AG10803 (cell line): ENCODE data around the gene WDR45B.
A peak's percentile ranks its signal among the peaks of the same experiment; 100 is the strongest.

Experiments
- DNase-seq: peaks from one replicate; pipeline ENCODE4 v3.0.0; 2010; ENCODE audit warnings: low read depth
- H3K4me3 ChIP-seq: 2 replicates; pipeline ENCODE4 v1.5.1; 2011; ENCODE audit warnings: mild to moderate bottlenecking, low read length, control low read depth
- TF ChIP-seq, protein P1 (sequence below): conservative IDR thresholded peaks from 2 replicates; pipeline ENCODE4 v1.5.1; 2011; ENCODE audit warnings: mild to moderate bottlenecking, low read length, control low read depth, inconsistent platforms

WDR45B gene

DNA sequence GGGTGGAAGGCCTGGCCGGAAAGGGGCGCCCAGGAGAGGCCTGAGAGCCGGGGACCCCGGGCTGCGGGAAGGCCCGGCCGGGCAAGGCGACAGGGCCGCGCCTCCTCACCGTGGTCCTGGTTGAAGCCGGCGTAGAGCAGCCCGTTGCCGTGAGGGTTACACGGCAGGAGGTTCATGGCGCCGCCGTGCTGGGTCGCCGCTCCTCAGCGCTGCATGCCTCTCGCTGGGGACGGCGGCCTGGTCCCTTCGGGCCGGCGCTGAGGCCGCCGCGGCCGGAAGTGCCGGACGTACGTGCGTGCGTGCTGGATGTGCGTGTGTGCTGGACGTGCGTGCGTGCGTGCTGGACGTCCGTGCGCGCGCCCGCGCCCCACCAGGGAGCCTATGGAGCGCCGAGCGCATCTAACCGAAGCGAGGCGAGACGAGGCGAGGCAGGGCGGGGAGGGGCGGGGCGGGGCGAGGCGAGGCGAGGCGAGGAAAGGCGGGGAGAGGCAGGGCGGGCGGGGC, at the start of gene WDR45B:
Gene WDR45B, minus strand, starts transcription at position 280 of the 504 bp plus-strand sequence. Its CDS starts 104 bp downstream, at position 176.
- H3K4me3 ChIP-seq = peak within 1 kb of the TSS; percentile 90
- DNase-seq = peak; percentile 99
- TF ChIP-seq, protein P1, sequence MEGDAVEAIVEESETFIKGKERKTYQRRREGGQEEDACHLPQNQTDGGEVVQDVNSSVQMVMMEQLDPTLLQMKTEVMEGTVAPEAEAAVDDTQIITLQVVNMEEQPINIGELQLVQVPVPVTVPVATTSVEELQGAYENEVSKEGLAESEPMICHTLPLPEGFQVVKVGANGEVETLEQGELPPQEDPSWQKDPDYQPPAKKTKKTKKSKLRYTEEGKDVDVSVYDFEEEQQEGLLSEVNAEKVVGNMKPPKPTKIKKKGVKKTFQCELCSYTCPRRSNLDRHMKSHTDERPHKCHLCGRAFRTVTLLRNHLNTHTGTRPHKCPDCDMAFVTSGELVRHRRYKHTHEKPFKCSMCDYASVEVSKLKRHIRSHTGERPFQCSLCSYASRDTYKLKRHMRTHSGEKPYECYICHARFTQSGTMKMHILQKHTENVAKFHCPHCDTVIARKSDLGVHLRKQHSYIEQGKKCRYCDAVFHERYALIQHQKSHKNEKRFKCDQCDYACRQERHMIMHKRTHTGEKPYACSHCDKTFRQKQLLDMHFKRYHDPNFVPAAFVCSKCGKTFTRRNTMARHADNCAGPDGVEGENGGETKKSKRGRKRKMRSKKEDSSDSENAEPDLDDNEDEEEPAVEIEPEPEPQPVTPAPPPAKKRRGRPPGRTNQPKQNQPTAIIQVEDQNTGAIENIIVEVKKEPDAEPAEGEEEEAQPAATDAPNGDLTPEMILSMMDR = no peak

GRCh38 chr17:82697808-82698064, 49.5 kb upstream of the WDR45B start:
- TF ChIP-seq, protein P1 = no peak
- no peak for DNase-seq
- H3K4me3 ChIP-seq = peak overlapping the region; percentile 66

- TF ChIP-seq, protein P1 = no peak
- H3K4me3 ChIP-seq = peak overlapping the region; percentile 66
- DNase-seq = no peak
Observed at GRCh38 chr17:82696916-82697807, 48.9 kb upstream of the WDR45B start.

- TF ChIP-seq, protein P1 = no peak
- no peak for DNase-seq
- no peak overlapping the region for H3K4me3 ChIP-seq
Observed at GRCh38 chr17:82696259-82696658, 48.0 kb upstream of the WDR45B start.

GRCh38 chr17:82694647-82695046, 46.4 kb upstream of the WDR45B start:
- DNase-seq = no peak
- TF ChIP-seq, protein P1 = no peak
- H3K4me3 ChIP-seq = no peak overlapping the region

- H3K4me3 ChIP-seq = no peak overlapping the region
- no peak for DNase-seq
- TF ChIP-seq, protein P1 = no peak
Observed at GRCh38 chr17:82693168-82693867, 45.1 kb upstream of the WDR45B start.

DNA sequence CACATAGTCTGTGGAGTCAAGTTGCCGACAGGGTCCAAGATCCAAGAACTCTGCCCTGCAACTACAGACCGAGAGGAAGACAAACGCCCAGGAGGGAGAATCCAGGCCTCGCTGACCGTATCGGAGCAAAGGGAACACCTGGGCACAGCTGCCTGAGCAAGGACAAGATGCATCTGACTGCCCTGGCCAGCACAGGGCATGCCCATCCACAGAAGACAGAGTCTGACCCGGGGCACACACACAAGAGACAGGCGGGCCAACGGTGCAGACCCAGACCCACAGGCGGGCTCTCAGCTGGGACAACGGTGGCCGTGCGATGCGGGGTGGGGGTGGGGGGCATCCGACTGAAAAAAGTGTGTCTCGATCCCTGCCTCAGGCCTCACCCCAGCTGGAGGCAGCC, 44.0 kb upstream of the WDR45B start:
- TF ChIP-seq, protein P1 = no peak
- no peak for DNase-seq
- no peak overlapping the region for H3K4me3 ChIP-seq
